ENCODE data around the gene UNC13B.

The UNC13B gene

DNA sequence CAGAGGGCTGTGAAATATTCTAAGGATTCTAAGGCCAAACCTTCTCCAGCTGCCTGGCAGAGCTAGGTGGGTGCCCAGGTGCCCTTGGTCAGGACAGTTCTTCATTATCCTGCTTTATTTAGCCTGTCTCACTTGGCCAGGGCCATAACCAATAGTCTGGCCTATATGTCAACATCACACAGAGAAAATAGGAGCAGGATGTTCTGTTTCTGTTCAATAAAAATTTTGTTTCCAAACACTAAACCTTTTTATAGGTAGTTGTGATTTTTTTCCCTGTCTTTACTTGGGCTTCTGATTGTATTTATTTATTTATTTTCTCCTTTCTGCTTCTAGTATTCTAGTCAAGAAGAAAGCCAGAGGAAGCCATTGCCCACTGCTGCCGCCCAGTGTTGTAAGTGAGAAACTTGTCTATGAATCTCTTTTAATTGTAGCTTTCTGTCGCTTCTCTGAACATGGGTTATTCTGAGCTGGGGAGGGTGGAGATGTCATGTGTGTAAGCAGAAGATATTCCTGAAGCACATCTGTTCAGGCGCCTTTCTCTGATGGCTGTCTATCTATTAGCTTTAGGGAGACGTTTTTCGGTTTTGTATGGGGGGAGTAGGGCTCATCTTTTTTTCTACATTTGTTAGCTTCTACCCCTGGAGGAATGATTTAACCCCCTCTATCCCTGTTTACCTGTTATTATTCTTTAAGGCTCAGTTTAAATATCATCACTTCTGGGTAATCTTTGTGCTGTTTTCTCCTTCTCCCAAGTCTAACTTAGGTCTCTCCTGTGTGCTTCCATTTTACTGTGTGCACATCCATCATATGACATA is 97.1 kb downstream of the UNC13B start:
- H3K4ac ChIP-seq (ENCODE audit: low read depth, low read length), result no peak overlapping the region
- no peak overlapping the region for H4K8ac ChIP-seq (ENCODE audit: low read depth, low read length)
- H3K9ac ChIP-seq (ENCODE audit: low read length), result no peak overlapping the region
- no peaks in the 10 kb centered on the region for H3K27me3 ChIP-seq (ENCODE audit: insufficient read depth, low read length, poor library complexity)
- H3K4me1 ChIP-seq (ENCODE audit: control insufficient read depth, low read depth, low read length), result no peaks in the 10 kb centered on the region
- H3K27ac ChIP-seq (ENCODE audit: low read depth, low read length), result no peak overlapping the region
- peak; percentile 77 for DNase-seq
- H3K18ac ChIP-seq (ENCODE audit: low read length), result no peak overlapping the region
- H4K5ac ChIP-seq (ENCODE audit: low read length), result no peak overlapping the region
- H3K23ac ChIP-seq (ENCODE audit: low read length), result no peak overlapping the region
- no peaks in the 10 kb centered on the region for H3K79me1 ChIP-seq (ENCODE audit: low read length)
- H3K56ac ChIP-seq (ENCODE audit: low read length), result no peak overlapping the region
- H2AK5ac ChIP-seq (ENCODE audit: low read length), result no peak overlapping the region
- H3K4me3 ChIP-seq (ENCODE audit: low read length), result no peak overlapping the region
- H2BK5ac ChIP-seq (ENCODE audit: low read length), result no peak overlapping the region
- H3K79me2 ChIP-seq (ENCODE audit: control insufficient read depth, insufficient read depth, low read length), result no peaks in the 10 kb centered on the region
- no peak overlapping the region for H2BK120ac ChIP-seq (ENCODE audit: low read depth, low read length)
- WGBS (ENCODE audit: extremely low coverage, insufficient coverage, low lambda C conversion rate), result no CpG with 5 or more reads among the region's 5 CpGs
- no peak overlapping the region for H2BK15ac ChIP-seq (replicated peaks; ENCODE audit: low read depth)
- no peak overlapping the region for H3K4me2 ChIP-seq (ENCODE audit: low read length)
- H3K36me3 ChIP-seq (ENCODE audit: control insufficient read depth, insufficient read depth, low read length), result no peaks in the 10 kb centered on the region

DNA sequence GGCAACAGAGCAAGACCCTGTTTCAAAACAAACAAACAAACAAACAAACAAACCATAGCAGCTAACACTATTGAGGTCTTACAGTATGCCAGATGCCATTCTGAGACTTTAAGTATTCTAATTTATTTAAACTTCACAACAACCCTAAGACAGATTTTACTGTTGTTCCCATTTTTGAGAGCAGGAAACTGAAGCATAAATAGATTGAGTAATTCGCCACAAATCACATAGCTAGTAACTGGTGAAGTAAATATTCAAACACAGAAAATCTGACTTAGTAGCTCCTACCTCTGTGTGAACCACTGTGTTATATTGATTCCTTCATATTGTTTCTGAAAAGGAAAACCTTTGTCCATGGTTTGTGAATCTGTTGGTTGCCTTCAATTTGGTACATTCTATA is 98.4 kb downstream of the UNC13B start:
- Histone ChIP-seq H3K18ac (ENCODE audit: low read length) (no peak overlapping the region), H2BK5ac (ENCODE audit: low read length) (no peak overlapping the region), H3K9ac (ENCODE audit: low read length) (no peak overlapping the region), H4K8ac (ENCODE audit: low read depth, low read length) (no peak overlapping the region), H3K79me1 (ENCODE audit: low read length) (no peaks in the 10 kb centered on the region), H3K4me2 (ENCODE audit: low read length) (no peak overlapping the region), H2AK5ac (ENCODE audit: low read length) (no peak overlapping the region), H3K56ac (ENCODE audit: low read length) (no peak overlapping the region), H3K4me1 (ENCODE audit: control insufficient read depth, low read depth, low read length) (no peaks in the 10 kb centered on the region), H3K79me2 (ENCODE audit: control insufficient read depth, insufficient read depth, low read length) (no peaks in the 10 kb centered on the region), H3K27me3 (ENCODE audit: insufficient read depth, low read length, poor library complexity) (no peaks in the 10 kb centered on the region), H4K5ac (ENCODE audit: low read length) (no peak overlapping the region), H2BK15ac (replicated peaks; ENCODE audit: low read depth) (no peak overlapping the region), H3K36me3 (ENCODE audit: control insufficient read depth, insufficient read depth, low read length) (no peaks in the 10 kb centered on the region), H3K27ac (ENCODE audit: low read depth, low read length) (no peak overlapping the region), H3K4me3 (ENCODE audit: low read length) (no peak overlapping the region), H3K23ac (ENCODE audit: low read length) (no peak overlapping the region), H2BK120ac (ENCODE audit: low read depth, low read length) (no peak overlapping the region), H3K4ac (ENCODE audit: low read depth, low read length) (no peak overlapping the region)
- no CpG with 5 or more reads among the region's 1 CpG for WGBS (ENCODE audit: extremely low coverage, insufficient coverage, low lambda C conversion rate)
- no peak for DNase-seq

- H3K9ac ChIP-seq (ENCODE audit: low read length), result no peak overlapping the region
- H3K4me1 ChIP-seq (ENCODE audit: control insufficient read depth, low read depth, low read length), result no peaks in the 10 kb centered on the region
- H2BK15ac ChIP-seq (replicated peaks; ENCODE audit: low read depth), result no peak overlapping the region
- H3K18ac ChIP-seq (ENCODE audit: low read length), result no peak overlapping the region
- no peak overlapping the region for H2BK5ac ChIP-seq (ENCODE audit: low read length)
- no peak overlapping the region for H3K27ac ChIP-seq (ENCODE audit: low read depth, low read length)
- no peak overlapping the region for H3K4me3 ChIP-seq (ENCODE audit: low read length)
- H2AK5ac ChIP-seq (ENCODE audit: low read length), result no peak overlapping the region
- WGBS (ENCODE audit: extremely low coverage, insufficient coverage, low lambda C conversion rate), result no CpG with 5 or more reads among the region's 2 CpGs
- H3K4me2 ChIP-seq (ENCODE audit: low read length), result no peak overlapping the region
- no peaks in the 10 kb centered on the region for H3K79me1 ChIP-seq (ENCODE audit: low read length)
- no peaks in the 10 kb centered on the region for H3K79me2 ChIP-seq (ENCODE audit: control insufficient read depth, insufficient read depth, low read length)
- no peak overlapping the region for H3K56ac ChIP-seq (ENCODE audit: low read length)
- H3K4ac ChIP-seq (ENCODE audit: low read depth, low read length), result no peak overlapping the region
- DNase-seq, result no peak
- H4K8ac ChIP-seq (ENCODE audit: low read depth, low read length), result no peak overlapping the region
- no peak overlapping the region for H2BK120ac ChIP-seq (ENCODE audit: low read depth, low read length)
- no peaks in the 10 kb centered on the region for H3K36me3 ChIP-seq (ENCODE audit: control insufficient read depth, insufficient read depth, low read length)
- no peak overlapping the region for H3K23ac ChIP-seq (ENCODE audit: low read length)
- no peaks in the 10 kb centered on the region for H3K27me3 ChIP-seq (ENCODE audit: insufficient read depth, low read length, poor library complexity)
- no peak overlapping the region for H4K5ac ChIP-seq (ENCODE audit: low read length)
Observed at GRCh38 chr9:35262064-35262463, 100.3 kb downstream of the UNC13B start.

DNA sequence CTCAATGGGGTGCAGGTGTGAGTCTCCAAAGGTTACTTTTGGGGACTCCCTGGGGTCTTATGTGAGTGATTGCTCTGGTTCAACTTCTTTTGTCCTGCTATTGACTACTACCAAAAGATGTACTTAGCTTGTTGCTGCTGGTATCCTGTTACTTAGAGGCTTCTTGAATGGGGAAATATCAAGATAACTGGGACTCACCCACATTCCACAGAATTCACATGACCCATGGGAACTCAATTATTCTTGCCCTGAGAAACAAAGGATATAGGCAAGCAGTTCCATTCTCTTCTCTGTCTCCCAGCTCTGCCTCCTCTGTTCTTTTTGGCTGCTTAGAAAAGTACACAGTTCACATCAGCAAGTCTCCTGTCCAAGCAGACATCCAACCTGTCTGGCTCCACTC is 105.9 kb downstream of the UNC13B start:
- Histone ChIP-seq H3K4me1 (ENCODE audit: control insufficient read depth, low read depth, low read length) (no peaks in the 10 kb centered on the region), H4K5ac (ENCODE audit: low read length) (no peak overlapping the region), H3K56ac (ENCODE audit: low read length) (no peak overlapping the region), H3K23ac (ENCODE audit: low read length) (no peak overlapping the region), H3K4me3 (ENCODE audit: low read length) (no peak overlapping the region), H4K8ac (ENCODE audit: low read depth, low read length) (no peak overlapping the region), H2BK5ac (ENCODE audit: low read length) (no peak overlapping the region), H3K27me3 (ENCODE audit: insufficient read depth, low read length, poor library complexity) (no peaks in the 10 kb centered on the region), H2BK15ac (replicated peaks; ENCODE audit: low read depth) (no peak overlapping the region), H2AK5ac (ENCODE audit: low read length) (no peak overlapping the region), H3K18ac (ENCODE audit: low read length) (no peak overlapping the region), H3K36me3 (ENCODE audit: control insufficient read depth, insufficient read depth, low read length) (no peaks in the 10 kb centered on the region), H3K27ac (ENCODE audit: low read depth, low read length) (no peak overlapping the region), H3K79me2 (ENCODE audit: control insufficient read depth, insufficient read depth, low read length) (no peaks in the 10 kb centered on the region), H3K9ac (ENCODE audit: low read length) (no peak overlapping the region), H3K79me1 (ENCODE audit: low read length) (no peaks in the 10 kb centered on the region), H3K4me2 (ENCODE audit: low read length) (no peak overlapping the region), H3K4ac (ENCODE audit: low read depth, low read length) (no peak overlapping the region), H2BK120ac (ENCODE audit: low read depth, low read length) (no peak overlapping the region)
- peak; percentile 22 for DNase-seq

DNA sequence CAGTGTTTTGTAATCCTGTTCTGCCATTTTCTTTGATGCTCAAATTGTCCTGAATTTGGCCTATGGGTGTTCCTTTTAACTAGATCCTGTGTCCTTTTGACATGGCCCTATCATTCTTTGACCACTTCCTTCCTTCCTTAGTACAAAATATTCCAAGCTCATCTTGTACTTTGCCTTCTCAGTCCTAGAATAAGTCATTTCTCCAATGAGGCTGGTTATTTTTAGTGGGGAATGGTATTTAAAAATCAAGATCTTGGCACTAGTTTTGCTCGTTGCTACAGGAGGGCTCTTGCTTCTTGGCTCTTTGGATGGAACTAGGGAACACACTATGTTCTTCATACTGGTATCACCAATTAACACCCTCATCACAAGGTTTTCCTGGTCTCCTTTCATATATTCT is 108.1 kb downstream of the UNC13B start:
- H3K4me3 ChIP-seq (ENCODE audit: low read length), result no peak overlapping the region
- WGBS (ENCODE audit: extremely low coverage, insufficient coverage, low lambda C conversion rate), result no CpG with 5 or more reads among the region's 1 CpG
- no peaks in the 10 kb centered on the region for H3K79me1 ChIP-seq (ENCODE audit: low read length)
- no peaks in the 10 kb centered on the region for H3K4me1 ChIP-seq (ENCODE audit: control insufficient read depth, low read depth, low read length)
- H3K56ac ChIP-seq (ENCODE audit: low read length), result no peak overlapping the region
- no peaks in the 10 kb centered on the region for H3K36me3 ChIP-seq (ENCODE audit: control insufficient read depth, insufficient read depth, low read length)
- no peaks in the 10 kb centered on the region for H3K27me3 ChIP-seq (ENCODE audit: insufficient read depth, low read length, poor library complexity)
- no peak overlapping the region for H2BK15ac ChIP-seq (replicated peaks; ENCODE audit: low read depth)
- H3K4me2 ChIP-seq (ENCODE audit: low read length), result no peak overlapping the region
- no peak overlapping the region for H3K18ac ChIP-seq (ENCODE audit: low read length)
- H2BK120ac ChIP-seq (ENCODE audit: low read depth, low read length), result no peak overlapping the region
- no peak overlapping the region for H3K4ac ChIP-seq (ENCODE audit: low read depth, low read length)
- no peak overlapping the region for H4K5ac ChIP-seq (ENCODE audit: low read length)
- H3K79me2 ChIP-seq (ENCODE audit: control insufficient read depth, insufficient read depth, low read length), result no peaks in the 10 kb centered on the region
- no peak overlapping the region for H2BK5ac ChIP-seq (ENCODE audit: low read length)
- H2AK5ac ChIP-seq (ENCODE audit: low read length), result no peak overlapping the region
- no peak overlapping the region for H3K9ac ChIP-seq (ENCODE audit: low read length)
- no peak overlapping the region for H3K23ac ChIP-seq (ENCODE audit: low read length)
- no peak overlapping the region for H3K27ac ChIP-seq (ENCODE audit: low read depth, low read length)
- H4K8ac ChIP-seq (ENCODE audit: low read depth, low read length), result no peak overlapping the region
- no peak for DNase-seq

DNA sequence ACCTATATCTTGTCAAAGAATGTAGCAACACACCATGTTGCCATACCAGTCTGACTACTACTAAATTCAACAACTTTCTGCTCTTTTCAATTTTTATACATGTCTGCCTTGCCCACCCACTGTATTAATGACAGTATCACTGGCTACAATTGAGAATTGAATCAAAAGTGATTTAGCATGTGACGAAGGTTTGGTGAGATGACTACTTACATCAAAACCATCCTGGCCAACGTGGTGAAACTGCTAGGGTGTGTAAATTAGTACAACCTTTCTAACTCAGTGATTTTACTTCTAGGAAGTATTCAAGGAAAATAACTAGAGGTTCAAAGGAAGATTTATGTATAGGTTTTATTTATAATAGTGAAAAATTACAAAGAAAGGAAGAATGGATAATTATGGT is 109.8 kb downstream of the UNC13B start:
- Histone ChIP-seq H2BK120ac (ENCODE audit: low read depth, low read length) (no peak overlapping the region), H3K4me2 (ENCODE audit: low read length) (no peak overlapping the region), H3K36me3 (ENCODE audit: control insufficient read depth, insufficient read depth, low read length) (no peaks in the 10 kb centered on the region), H3K4ac (ENCODE audit: low read depth, low read length) (no peak overlapping the region), H3K4me3 (ENCODE audit: low read length) (no peak overlapping the region), H3K79me2 (ENCODE audit: control insufficient read depth, insufficient read depth, low read length) (no peaks in the 10 kb centered on the region), H3K79me1 (ENCODE audit: low read length) (no peaks in the 10 kb centered on the region), H3K9ac (ENCODE audit: low read length) (no peak overlapping the region), H3K27ac (ENCODE audit: low read depth, low read length) (no peak overlapping the region), H2BK15ac (replicated peaks; ENCODE audit: low read depth) (no peak overlapping the region), H3K23ac (ENCODE audit: low read length) (no peak overlapping the region), H4K8ac (ENCODE audit: low read depth, low read length) (no peak overlapping the region), H4K5ac (ENCODE audit: low read length) (no peak overlapping the region), H3K18ac (ENCODE audit: low read length) (no peak overlapping the region), H2BK5ac (ENCODE audit: low read length) (no peak overlapping the region), H3K27me3 (ENCODE audit: insufficient read depth, low read length, poor library complexity) (no peaks in the 10 kb centered on the region), H2AK5ac (ENCODE audit: low read length) (no peak overlapping the region), H3K4me1 (ENCODE audit: control insufficient read depth, low read depth, low read length) (no peaks in the 10 kb centered on the region), H3K56ac (ENCODE audit: low read length) (no peak overlapping the region)
- WGBS (ENCODE audit: extremely low coverage, insufficient coverage, low lambda C conversion rate), result no CpG with 5 or more reads among the region's 2 CpGs
- no peak for DNase-seq

Data from mesendoderm (in vitro differentiated cells).